CD14-positive monocyte (primary cell): ENCODE measurements around the gene C19orf12. TPM values are rescaled to one million over a fixed set of nuclear protein-coding genes. Genes with fewer than 3 reads are reported as not detected.
A peak's percentile ranks its signal among the peaks of the same experiment; 100 is the strongest.

Experiments used
- DNase-seq, 3 donors: peaks; one replicate each; pipeline ENCODE4 v3.0.0-alpha.2; 2011 to 2022
- H2AFZ ChIP-seq: 2 replicates; pipeline ENCODE4 v1.6.0; 2012; ENCODE audit warnings: mild to moderate bottlenecking, low read depth, low read length, inconsistent platforms; ENCODE audit not compliant: insufficient read depth, poor library complexity, severe bottlenecking
- H3K27ac ChIP-seq, 2 donors: 1 replicate in 1 of 2; 2 replicates in 1 of 2; pipeline ENCODE4 v1.5.1; 2012 to 2013; ENCODE audit warnings: low read length in 2 of 2, control low read depth in 1 of 2, inconsistent platforms in 1 of 2, low read depth in 1 of 2, mild to moderate bottlenecking in 1 of 2
- H3K27me3 ChIP-seq, 2 donors: one replicate each; pipeline versions ENCODE4 v1.6.0 to v1.6.1; 2011 to 2013; ENCODE audit warnings: low read length in 2 of 2; ENCODE audit not compliant: control insufficient read depth in 2 of 2, insufficient read depth in 2 of 2
- H3K36me3 ChIP-seq, 2 donors: replicated peaks in 1 of 2; 1 replicate in 1 of 2; 2 replicates in 1 of 2; pipeline versions ENCODE4 v1.5.1 to v1.6.1; 2012 to 2013; ENCODE audit warnings: low read length in 2 of 2, control low read depth in 1 of 2, inconsistent platforms in 1 of 2, mild to moderate bottlenecking in 1 of 2; ENCODE audit not compliant: insufficient read depth in 2 of 2, control insufficient read depth in 1 of 2
- H3K4me1 ChIP-seq, 2 donors: 1 replicate in 1 of 2; 2 replicates in 1 of 2; pipeline versions ENCODE4 v1.5.1 to v1.6.1; 2012 to 2013; ENCODE audit warnings: low read length in 2 of 2, control low read depth in 1 of 2, inconsistent platforms in 1 of 2, mild to moderate bottlenecking in 1 of 2, moderate library complexity in 1 of 2; ENCODE audit not compliant: insufficient read depth in 2 of 2, control insufficient read depth in 1 of 2
- H3K4me2 ChIP-seq: replicated peaks from 2 replicates; pipeline ENCODE3; 2012; ENCODE audit warnings: low read length, moderate library complexity, mild to moderate bottlenecking; ENCODE audit not compliant: poor library complexity, severe bottlenecking; ENCODE audit errors: extremely low read depth
- H3K4me3 ChIP-seq, 3 experiments: fragments of 200-600 bp in 1 of 3; sonication (generic) in 1 of 3; replicated peaks in 1 of 3; 1 replicate in 2 of 3; 2 replicates in 1 of 3; pipeline ENCODE4 v1.5.1; 2011 to 2013; ENCODE audit warnings: low read length in 3 of 3, mild to moderate bottlenecking in 3 of 3, control low read depth in 2 of 3, low read depth in 2 of 3, inconsistent platforms in 1 of 3, moderate library complexity in 1 of 3
- H3K79me2 ChIP-seq: 2 replicates; pipeline ENCODE4 v1.6.0; 2012; ENCODE audit warnings: mild to moderate bottlenecking, control low read depth, inconsistent platforms, low read length, moderate library complexity; ENCODE audit not compliant: insufficient read depth
- H3K9ac ChIP-seq: 2 replicates; pipeline ENCODE4 v1.6.0; 2017; ENCODE audit warnings: low read length, mild to moderate bottlenecking; ENCODE audit not compliant: insufficient read depth, poor library complexity, severe bottlenecking
- H3K9me3 ChIP-seq, 2 donors: replicated peaks in 1 of 2; 1 replicate in 1 of 2; 2 replicates in 1 of 2; pipeline versions ENCODE4 v1.5.1 to v1.6.1; 2012 to 2013; ENCODE audit warnings: low read length in 2 of 2, control low read depth in 1 of 2; ENCODE audit not compliant: control insufficient read depth in 1 of 2, insufficient read depth in 1 of 2
- H4K20me1 ChIP-seq: 2 replicates; pipeline ENCODE4 v1.6.0; 2012; ENCODE audit warnings: mild to moderate bottlenecking, low read length, control low read depth, moderate library complexity; ENCODE audit not compliant: insufficient read depth
- H3K27ac Mint-ChIP-seq, 7 donors: one replicate each; pipeline ENCODE4 v1.8.0; 2020; ENCODE audit warnings: mild to moderate bottlenecking in 7 of 7, mixed read lengths in 7 of 7, moderate library complexity in 6 of 7, inconsistent platforms in 2 of 7
- H3K27me3 Mint-ChIP-seq, 3 donors: one replicate each; pipeline ENCODE4 v1.8.0; 2021 to 2022; ENCODE audit warnings: low read depth in 3 of 3, mild to moderate bottlenecking in 3 of 3, mixed read lengths in 3 of 3, moderate library complexity in 3 of 3, inconsistent platforms in 1 of 3
- H3K36me3 Mint-ChIP-seq, 2 donors: one replicate each; pipeline ENCODE4 v1.8.0; 2020; ENCODE audit warnings: mixed read lengths in 2 of 2, inconsistent platforms in 1 of 2, mild to moderate bottlenecking in 1 of 2
- H3K4me1 Mint-ChIP-seq: one replicate; pipeline ENCODE4 v1.8.0; 2020; ENCODE audit warnings: mild to moderate bottlenecking, mixed read lengths
- H3K4me3 Mint-ChIP-seq, 2 donors: one replicate each; pipeline ENCODE4 v1.8.0; 2020; ENCODE audit warnings: mild to moderate bottlenecking in 2 of 2, mixed read lengths in 2 of 2, moderate library complexity in 1 of 2
- H3K9me3 Mint-ChIP-seq, 7 donors: one replicate each; pipeline ENCODE4 v1.8.0; 2020 to 2022; ENCODE audit warnings: mixed read lengths in 7 of 7, mild to moderate bottlenecking in 6 of 7, moderate library complexity in 6 of 7, inconsistent platforms in 2 of 7
- WGBS: methylation state at CpG from one replicate; pipeline ENCODE4 v1.1.5; 2013; ENCODE audit warnings: missing lambda C conversion rate; ENCODE audit not compliant: insufficient coverage; 5-methylcytosine and 5-hydroxymethylcytosine counted together
- intact Hi-C, 2 donors: fragments of 100-400 bp; cut with micrococcal nuclease; formaldehyde crosslinking; loops; one replicate each; pipeline versions ENCODE4 v1.15.0 to v1.15.1; 2023
- polyA plus RNA-seq, 3 donors: library from polyadenylated mRNA; depleted of rRNA in 1 of 3; unstranded in 2 of 3; stranded (reverse) in 1 of 3; fragments of 300-500 nt in 2 of 3; fragments of >200 nt in 1 of 3; fragmentation: Illumina TruSeq in 2 of 3; gene quantifications; 1 replicate in 2 of 3; 2 replicates in 1 of 3; pipeline ENCODE4 v1.2.3, GENCODE V29; 2012 to 2021
- TF ChIP-seq, protein P1 (sequence below): fragments of 200-600 bp; IDR thresholded peaks from one replicate; pipeline ENCODE4 v1.8.0; 2022; ENCODE audit warnings: antibody characterized with exemption, mild to moderate bottlenecking

Gene C19orf12
- polyA plus RNA-seq, 3 donors = 6.0 to 8.0 (median 6.8) TPM

DNA sequence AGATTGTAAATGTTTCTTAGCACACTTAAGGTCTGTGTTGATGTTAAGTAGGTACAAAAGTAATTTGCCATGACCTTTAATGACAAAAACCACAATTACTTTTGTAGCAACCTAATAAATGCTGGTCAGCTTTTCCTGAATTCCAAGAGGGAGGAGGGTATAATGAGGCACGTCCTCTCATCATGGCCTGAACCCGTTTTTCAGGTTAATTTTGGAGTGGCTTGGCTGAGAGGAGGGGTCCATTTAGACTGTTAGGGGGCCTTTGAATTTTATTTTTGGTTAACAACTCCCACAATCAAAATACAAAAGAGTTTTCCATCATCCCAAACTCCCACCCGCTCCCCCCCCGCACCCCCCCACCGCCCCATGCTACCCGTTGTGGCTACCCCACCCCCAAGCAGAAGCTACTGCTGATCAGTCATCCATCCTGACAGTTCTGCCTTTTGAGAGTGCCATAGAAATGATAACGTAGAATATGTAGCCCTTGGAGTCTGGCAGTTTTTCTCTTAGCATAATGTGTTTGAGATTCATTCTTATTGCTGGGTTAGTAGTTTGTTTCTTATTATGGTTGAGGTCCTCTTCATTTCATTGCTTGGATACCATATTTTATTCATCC lies 64.2 kb downstream of the C19orf12 start:
- Histone ChIP-seq H3K36me3 (no peaks in the 10 kb centered on the region), H3K9ac (no peak overlapping the region), H2AFZ (no peak overlapping the region), H3K4me1 (peaks cover 0 to 3% of the 10 kb centered on the region in 2 donors), H4K20me1 (no peaks in the 10 kb centered on the region), H3K27ac (no peak overlapping the region), H3K9me3 (no peaks in the 10 kb centered on the region), H3K4me2 (no peak overlapping the region), H3K4me3 (no peak overlapping the region), H3K79me2 (no peaks in the 10 kb centered on the region), H3K27me3 (no peaks in the 10 kb centered on the region)
- Mint-ChIP-seq H3K27ac (no peak overlapping the region), H3K27me3 (peaks cover 3 to 11% (median 4%) of the 10 kb centered on the region in 3 donors), H3K4me3 (peak overlapping the region in 1 of 2 donors; percentile 1), H3K4me1 (peaks cover 5% of the 10 kb centered on the region), H3K9me3 (peaks cover 0 to 9% (median 5%) of the 10 kb centered on the region in 7 donors), H3K36me3 (no peaks in the 10 kb centered on the region)
- intact Hi-C loops = no loop called here
- no CpG with 5 or more reads among the region's 7 CpGs for WGBS
- TF ChIP-seq, protein P1, sequence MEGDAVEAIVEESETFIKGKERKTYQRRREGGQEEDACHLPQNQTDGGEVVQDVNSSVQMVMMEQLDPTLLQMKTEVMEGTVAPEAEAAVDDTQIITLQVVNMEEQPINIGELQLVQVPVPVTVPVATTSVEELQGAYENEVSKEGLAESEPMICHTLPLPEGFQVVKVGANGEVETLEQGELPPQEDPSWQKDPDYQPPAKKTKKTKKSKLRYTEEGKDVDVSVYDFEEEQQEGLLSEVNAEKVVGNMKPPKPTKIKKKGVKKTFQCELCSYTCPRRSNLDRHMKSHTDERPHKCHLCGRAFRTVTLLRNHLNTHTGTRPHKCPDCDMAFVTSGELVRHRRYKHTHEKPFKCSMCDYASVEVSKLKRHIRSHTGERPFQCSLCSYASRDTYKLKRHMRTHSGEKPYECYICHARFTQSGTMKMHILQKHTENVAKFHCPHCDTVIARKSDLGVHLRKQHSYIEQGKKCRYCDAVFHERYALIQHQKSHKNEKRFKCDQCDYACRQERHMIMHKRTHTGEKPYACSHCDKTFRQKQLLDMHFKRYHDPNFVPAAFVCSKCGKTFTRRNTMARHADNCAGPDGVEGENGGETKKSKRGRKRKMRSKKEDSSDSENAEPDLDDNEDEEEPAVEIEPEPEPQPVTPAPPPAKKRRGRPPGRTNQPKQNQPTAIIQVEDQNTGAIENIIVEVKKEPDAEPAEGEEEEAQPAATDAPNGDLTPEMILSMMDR = no peak
- DNase-seq = no peak

Other genes starting within 250 kb of the C19orf12 start
- not detected for gene VSTM2B, start 189.3 kb downstream of the C19orf12 start, polyA plus RNA-seq
- gene POP4, start 109.0 kb downstream of the C19orf12 start, polyA plus RNA-seq = 100 to 1,000 TPM in 2 of 3 donors, 10 to 100 TPM in 1; 49.9 to 162 (median 161) TPM
- under 1 TPM; 0.11 to 0.29 (median 0.26) TPM for gene PLEKHF1, start 49.8 kb downstream of the C19orf12 start, polyA plus RNA-seq
- 1 to 10 TPM in 1 of 3 donors, not detected in 2; 1.7 TPM for gene CCNE1, start 96.7 kb upstream of the C19orf12 start, polyA plus RNA-seq
- 10 to 100 TPM in 1 of 3 donors, 1 to 10 TPM in 2; 5.3 to 19.3 (median 9.7) TPM for gene URI1, start 227.0 kb upstream of the C19orf12 start, polyA plus RNA-seq